RWPE2 (cell line): ENCODE results near the gene FBXL20.

ENCODE experiments used
- ATAC-seq: fragments of 200-7000 bp; cut with Tn5 transposase; 3 replicates; pipeline ENCODE4 v1.9.1; 2021; ENCODE audit warnings: low read depth
- DNase-seq: peaks from one replicate; pipeline ENCODE4 v3.0.0-alpha.2; 2020; ENCODE audit warnings: low spot score
- H3K27ac ChIP-seq: fragments of 450-650 bp; 2 replicates; pipeline ENCODE4 v1.5.1; 2017; ENCODE audit warnings: mild to moderate bottlenecking; ENCODE audit not compliant: poor library complexity, severe bottlenecking
- H3K27me3 ChIP-seq: fragments of 250-450 bp; sonication (Bioruptor Pico); 2 replicates; pipeline ENCODE4 v1.5.1; 2021; ENCODE audit warnings: mild to moderate bottlenecking, moderate library complexity; ENCODE audit not compliant: insufficient read depth, poor library complexity, severe bottlenecking
- H3K36me3 ChIP-seq: fragments of 250-450 bp; sonication (Bioruptor Pico); 2 replicates; pipeline ENCODE4 v1.5.1; 2020; ENCODE audit warnings: low read depth, mild to moderate bottlenecking, moderate library complexity
- H3K4me1 ChIP-seq: fragments of 250-450 bp; sonication (Bioruptor Pico); 2 replicates; pipeline ENCODE4 v1.5.1; 2021; ENCODE audit warnings: mild to moderate bottlenecking, moderate library complexity; ENCODE audit not compliant: insufficient read depth, poor library complexity, severe bottlenecking
- H3K4me3 ChIP-seq: fragments of 250-450 bp; sonication (Bioruptor Pico); 2 replicates; pipeline ENCODE4 v1.5.1; 2021; ENCODE audit warnings: mild to moderate bottlenecking, moderate library complexity; ENCODE audit not compliant: severe bottlenecking
- H3K9me3 ChIP-seq: fragments of 250-450 bp; sonication (Bioruptor Pico); 2 replicates; pipeline ENCODE4 v1.5.1; 2021; ENCODE audit warnings: mild to moderate bottlenecking, moderate library complexity; ENCODE audit not compliant: severe bottlenecking
- TF ChIP-seq, protein P1 (sequence below): fragments of 450-650 bp; IDR thresholded peaks from one replicate; pipeline ENCODE4 v1.5.1; 2017; ENCODE audit warnings: mild to moderate bottlenecking, moderate library complexity; ENCODE audit not compliant: poor library complexity, severe bottlenecking

FBXL20 gene

DNA sequence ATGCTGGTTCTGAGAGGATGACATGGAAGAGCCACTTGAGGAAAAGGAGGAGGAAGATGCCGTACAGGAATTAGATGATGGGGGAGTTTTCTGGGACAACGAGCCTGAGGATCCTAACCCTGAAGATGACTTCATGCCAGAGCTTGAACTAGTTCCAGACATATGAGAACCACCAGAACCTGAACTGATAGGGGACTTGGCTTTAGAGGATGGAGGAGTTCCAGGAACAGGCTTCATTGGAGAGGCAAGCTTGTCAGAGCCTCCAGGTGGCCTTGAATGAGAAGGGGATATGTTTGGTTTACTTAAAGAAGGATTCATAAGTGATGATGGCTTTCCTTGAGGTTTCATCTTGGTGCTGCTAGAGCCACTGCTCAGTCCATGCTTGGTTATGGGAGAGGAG, 6.9 kb upstream of the FBXL20 start:
- Histone ChIP-seq H3K4me1 (peaks cover 16% of the 10 kb centered on the region), H3K4me3 (no peak overlapping the region), H3K27ac (no peak overlapping the region), H3K27me3 (no peaks in the 10 kb centered on the region), H3K36me3 (peaks cover 47% of the 10 kb centered on the region), H3K9me3 (no peaks in the 10 kb centered on the region)
- ATAC-seq (no peak), DNase-seq (no peak)
- TF ChIP-seq, protein P1, sequence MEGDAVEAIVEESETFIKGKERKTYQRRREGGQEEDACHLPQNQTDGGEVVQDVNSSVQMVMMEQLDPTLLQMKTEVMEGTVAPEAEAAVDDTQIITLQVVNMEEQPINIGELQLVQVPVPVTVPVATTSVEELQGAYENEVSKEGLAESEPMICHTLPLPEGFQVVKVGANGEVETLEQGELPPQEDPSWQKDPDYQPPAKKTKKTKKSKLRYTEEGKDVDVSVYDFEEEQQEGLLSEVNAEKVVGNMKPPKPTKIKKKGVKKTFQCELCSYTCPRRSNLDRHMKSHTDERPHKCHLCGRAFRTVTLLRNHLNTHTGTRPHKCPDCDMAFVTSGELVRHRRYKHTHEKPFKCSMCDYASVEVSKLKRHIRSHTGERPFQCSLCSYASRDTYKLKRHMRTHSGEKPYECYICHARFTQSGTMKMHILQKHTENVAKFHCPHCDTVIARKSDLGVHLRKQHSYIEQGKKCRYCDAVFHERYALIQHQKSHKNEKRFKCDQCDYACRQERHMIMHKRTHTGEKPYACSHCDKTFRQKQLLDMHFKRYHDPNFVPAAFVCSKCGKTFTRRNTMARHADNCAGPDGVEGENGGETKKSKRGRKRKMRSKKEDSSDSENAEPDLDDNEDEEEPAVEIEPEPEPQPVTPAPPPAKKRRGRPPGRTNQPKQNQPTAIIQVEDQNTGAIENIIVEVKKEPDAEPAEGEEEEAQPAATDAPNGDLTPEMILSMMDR = no peak

DNA sequence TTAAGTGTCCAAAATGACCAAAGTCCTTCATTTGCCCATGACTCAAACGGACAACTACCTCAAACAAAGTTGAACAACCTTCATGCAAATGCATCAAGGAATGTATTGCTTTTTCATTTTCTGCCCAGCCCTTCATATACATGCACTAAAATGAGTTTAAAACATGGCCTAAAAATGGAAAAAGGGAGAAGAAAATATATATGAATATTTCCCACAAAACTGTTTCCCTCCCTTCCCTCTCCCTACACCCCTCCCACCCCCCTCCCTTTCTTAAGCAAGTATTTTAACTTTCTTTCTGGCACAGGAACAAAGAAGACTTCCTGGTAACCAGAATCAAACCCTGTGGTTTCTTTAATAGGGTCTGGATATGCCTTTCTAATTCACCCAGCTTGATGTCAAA, 5.5 kb upstream of the FBXL20 start:
- Histone ChIP-seq H3K4me3 (no peak overlapping the region), H3K27me3 (no peaks in the 10 kb centered on the region), H3K9me3 (no peaks in the 10 kb centered on the region), H3K36me3 (peaks cover 37% of the 10 kb centered on the region), H3K27ac (no peak overlapping the region), H3K4me1 (peaks cover 18% of the 10 kb centered on the region)
- no peak for DNase-seq
- TF ChIP-seq, protein P1 = no peak
- no peak for ATAC-seq

DNA sequence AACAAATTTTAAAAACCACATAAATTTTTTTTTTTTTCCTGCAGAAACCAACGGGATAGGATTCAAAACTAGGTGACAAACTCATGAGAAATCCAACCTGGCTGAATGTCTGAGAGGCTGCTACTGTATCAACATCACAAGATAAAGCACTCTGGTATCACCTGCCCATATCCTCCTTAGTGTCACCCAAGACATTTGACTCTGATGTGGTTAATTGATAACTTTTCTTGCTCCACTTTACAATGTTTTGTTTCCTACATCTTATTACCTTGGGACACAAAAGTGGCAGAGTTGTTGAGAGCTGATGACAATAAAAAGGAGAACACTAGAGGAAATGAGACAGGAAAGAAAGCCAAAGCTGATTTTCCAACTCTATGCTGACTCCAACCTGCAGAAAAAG, 4.0 kb upstream of the FBXL20 start:
- H3K36me3 ChIP-seq = peaks cover 23% of the 10 kb centered on the region
- H3K4me3 ChIP-seq = no peak overlapping the region
- H3K9me3 ChIP-seq = no peaks in the 10 kb centered on the region
- DNase-seq = no peak
- peaks cover 18% of the 10 kb centered on the region for H3K4me1 ChIP-seq
- H3K27me3 ChIP-seq = no peaks in the 10 kb centered on the region
- TF ChIP-seq, protein P1 = no peak
- peak overlapping the region; percentile 75 for H3K27ac ChIP-seq
- ATAC-seq = no peak

DNA sequence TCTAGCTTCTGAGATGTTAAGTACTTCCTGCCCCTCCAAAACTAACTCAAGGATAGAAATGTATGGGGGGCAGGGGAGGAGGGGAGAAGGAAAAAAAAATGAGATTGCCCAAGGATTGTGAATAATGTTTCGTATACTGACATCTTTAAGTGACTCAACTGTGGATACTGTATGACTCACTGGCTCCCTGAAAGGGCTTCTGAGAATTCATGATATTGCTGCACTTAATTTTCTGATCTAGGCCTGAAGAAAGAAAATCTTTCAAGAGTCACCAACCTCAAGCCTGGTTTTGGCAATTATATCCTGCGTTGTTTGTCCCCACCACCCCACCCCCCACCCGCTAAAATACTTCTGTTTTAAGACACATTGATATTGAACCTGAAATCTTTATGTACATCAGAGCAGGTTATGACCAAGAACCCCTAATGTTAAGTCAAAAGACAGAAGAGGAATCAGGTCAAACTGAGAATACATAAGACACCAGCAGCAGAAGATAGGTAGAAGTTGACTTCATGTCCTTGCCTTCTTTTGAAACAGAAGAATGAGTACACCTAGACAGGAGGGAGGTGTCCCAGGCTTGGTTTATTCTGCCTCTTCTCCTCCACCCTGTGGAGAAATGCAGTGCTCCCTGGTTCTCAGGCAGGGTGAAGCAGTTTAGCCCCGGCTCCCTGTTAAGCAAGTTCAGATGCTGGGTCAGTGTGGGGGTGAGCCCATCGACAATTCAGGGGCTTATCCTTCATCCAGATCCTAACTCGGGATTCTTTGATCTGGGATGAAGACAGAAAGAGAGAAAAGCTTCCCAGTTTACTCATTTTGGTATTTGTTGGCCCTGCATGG, 3.3 kb upstream of the FBXL20 start:
- no peaks in the 10 kb centered on the region for H3K27me3 ChIP-seq
- H3K9me3 ChIP-seq = no peaks in the 10 kb centered on the region
- ATAC-seq (peak; percentile 48), DNase-seq (no peak)
- H3K4me1 ChIP-seq = peaks cover 18% of the 10 kb centered on the region
- H3K4me3 ChIP-seq = no peak overlapping the region
- TF ChIP-seq, protein P1 = no peak
- H3K27ac ChIP-seq = peak overlapping the region; percentile 75
- H3K36me3 ChIP-seq = peaks cover 18% of the 10 kb centered on the region
